ENCODE results near the gene RNF157. TPM values are rescaled to one million over a fixed set of nuclear protein-coding genes. Genes with fewer than 3 reads are reported as not detected.

RNF157 gene
- total RNA-seq, 1 experiment from 2014 or later: 18.2 TPM

- DNase-seq (ENCODE audit: low read depth): no peak
Measured at GRCh38 chr17:76179496-76180467, 60.5 kb downstream of the RNF157 start.

DNA sequence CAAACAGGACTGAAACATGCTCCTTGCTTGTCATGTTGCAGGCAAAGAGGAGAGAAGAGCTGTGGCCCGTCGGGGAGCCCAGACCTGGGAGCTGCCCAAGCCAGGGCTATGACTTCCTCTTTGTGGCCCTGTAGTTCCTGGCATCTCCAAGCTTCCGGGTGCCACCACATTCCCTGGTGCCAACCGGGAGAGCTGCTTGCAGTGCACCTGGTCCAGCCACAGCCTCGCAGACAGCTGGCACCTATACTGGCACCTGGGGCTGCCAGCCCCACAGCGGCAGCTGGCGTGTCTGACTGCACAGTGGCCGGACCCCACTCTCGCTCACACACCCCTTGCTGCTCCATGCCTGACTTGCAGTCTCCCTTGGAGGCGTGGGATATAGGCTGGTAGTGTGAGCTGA, 62.2 kb downstream of the RNF157 start:
- in situ Hi-C loops (cut with HindIII; ENCODE audit: low pct_unique_long_range_greater_than_20kb, low sequenced_read_pairs): no loop called here
- DNase-seq (ENCODE audit: low read depth): no peak

More at GRCh38 chr17:76179496-76180467, 60.5 kb downstream of the RNF157 start:
- in situ Hi-C loops (cut with HindIII; ENCODE audit: low pct_unique_long_range_greater_than_20kb, low sequenced_read_pairs): no loop called here

- in situ Hi-C loops (cut with HindIII; ENCODE audit: low pct_unique_long_range_greater_than_20kb, low sequenced_read_pairs): no loop called here
- no peak for DNase-seq (ENCODE audit: low read depth)
Measured at GRCh38 chr17:76176701-76177574, 63.4 kb downstream of the RNF157 start.

- DNase-seq (ENCODE audit: low read depth): no peak
- in situ Hi-C loops (cut with HindIII; ENCODE audit: low pct_unique_long_range_greater_than_20kb, low sequenced_read_pairs): no loop called here
Measured at GRCh38 chr17:76174037-76174436, 66.3 kb downstream of the RNF157 start.

- in situ Hi-C loops (cut with HindIII; ENCODE audit: low pct_unique_long_range_greater_than_20kb, low sequenced_read_pairs): no loop called here
- DNase-seq (ENCODE audit: low read depth): no peak
Measured at GRCh38 chr17:76173474-76173873, 66.8 kb downstream of the RNF157 start.

DNA sequence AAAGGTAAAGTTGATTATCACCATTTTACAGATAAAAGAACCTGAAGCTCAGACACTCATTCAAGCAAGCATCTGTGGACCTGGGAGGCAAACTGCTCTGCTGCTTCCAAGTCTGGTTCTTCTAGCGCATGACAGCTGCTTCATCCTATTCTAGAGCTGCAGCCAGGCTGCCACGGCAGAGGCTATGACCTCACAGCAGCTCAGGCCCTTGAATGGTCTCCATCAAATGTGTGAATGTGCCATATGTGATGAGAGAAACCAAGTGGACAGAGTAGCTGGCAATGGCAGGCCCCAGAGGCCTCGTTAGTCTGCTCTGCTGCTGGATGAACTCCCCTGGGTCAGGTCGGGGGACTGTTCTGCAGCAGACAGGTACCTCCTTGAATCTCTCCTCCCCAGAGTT, 68.6 kb downstream of the RNF157 start:
- no peak for DNase-seq (ENCODE audit: low read depth)
- in situ Hi-C loops (cut with HindIII; ENCODE audit: low pct_unique_long_range_greater_than_20kb, low sequenced_read_pairs): no loop called here

DNA sequence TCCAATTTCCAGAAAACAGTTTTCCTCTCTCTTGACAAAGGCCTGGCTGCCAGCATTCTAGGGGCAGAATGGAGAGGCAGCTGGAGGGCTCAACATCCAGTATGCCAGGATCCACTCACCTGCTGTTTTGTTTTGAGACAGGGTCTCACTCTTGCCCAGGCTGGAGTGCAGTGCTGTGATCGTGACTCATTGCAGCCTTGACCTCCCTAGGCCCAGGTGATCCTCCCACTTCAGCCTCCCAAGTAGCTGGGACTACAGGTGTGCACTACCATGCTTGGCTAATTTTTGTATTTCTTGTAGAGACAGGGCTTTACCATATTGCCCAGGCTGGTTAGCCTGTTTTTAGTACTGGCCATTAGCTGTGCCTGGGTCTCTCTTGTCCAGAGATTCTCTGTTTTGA, 70.2 kb downstream of the RNF157 start:
- in situ Hi-C loops (cut with HindIII; ENCODE audit: low pct_unique_long_range_greater_than_20kb, low sequenced_read_pairs): no loop called here
- no peak for DNase-seq (ENCODE audit: low read depth)

GRCh38 chr17:76166906-76167305, 73.4 kb downstream of the RNF157 start:
- in situ Hi-C loops (cut with HindIII; ENCODE audit: low pct_unique_long_range_greater_than_20kb, low sequenced_read_pairs): no loop called here
- no peak for DNase-seq (ENCODE audit: low read depth)

DNA sequence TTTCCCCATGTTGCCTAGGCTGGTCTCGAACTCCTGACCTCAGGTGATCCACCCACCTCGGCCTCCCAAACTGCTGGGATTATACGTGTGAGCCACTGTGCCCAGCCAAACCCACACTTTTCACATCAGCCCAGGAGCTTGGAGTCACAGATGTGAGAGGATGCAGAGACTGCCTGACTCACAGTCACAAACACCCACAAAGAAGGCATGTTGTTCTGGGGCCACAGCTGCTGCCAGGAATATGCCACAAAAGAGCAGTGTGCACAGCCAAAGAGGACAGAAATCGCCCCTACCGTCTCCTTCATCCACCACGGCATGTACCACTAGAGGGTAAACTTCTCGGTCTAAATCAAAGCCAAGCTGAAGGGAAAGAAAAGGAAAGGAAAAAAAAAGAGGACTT, 74.1 kb downstream of the RNF157 start:
- DNase-seq (ENCODE audit: low read depth): no peak
- in situ Hi-C loops (cut with HindIII; ENCODE audit: low pct_unique_long_range_greater_than_20kb, low sequenced_read_pairs): no loop called here

GRCh38 chr17:76164331-76164730, 76.0 kb downstream of the RNF157 start:
- no peak for DNase-seq (ENCODE audit: low read depth)
- in situ Hi-C loops (cut with HindIII; ENCODE audit: low pct_unique_long_range_greater_than_20kb, low sequenced_read_pairs): no loop called here

DNA sequence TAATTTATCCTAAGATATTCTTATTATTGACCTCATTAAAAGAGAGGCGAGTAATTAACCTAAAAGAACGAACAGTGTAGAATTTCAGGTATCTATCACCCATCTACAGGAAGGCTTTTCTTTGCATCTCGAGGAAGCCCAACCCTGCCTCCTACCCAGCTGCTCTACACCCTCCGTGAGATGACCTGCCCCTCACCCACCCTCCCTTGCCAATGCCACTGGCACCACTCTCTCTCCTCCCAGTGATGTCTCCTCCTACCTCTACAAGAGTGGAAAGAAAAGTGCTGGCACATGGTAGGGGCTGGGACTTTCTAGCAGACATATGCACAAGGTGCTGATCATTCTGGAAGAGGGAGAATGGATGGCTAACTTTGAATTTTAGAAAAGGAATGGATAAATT, 76.4 kb downstream of the RNF157 start:
- no peak for DNase-seq (ENCODE audit: low read depth)
- in situ Hi-C loops (cut with HindIII; ENCODE audit: low pct_unique_long_range_greater_than_20kb, low sequenced_read_pairs): no loop called here

DNA sequence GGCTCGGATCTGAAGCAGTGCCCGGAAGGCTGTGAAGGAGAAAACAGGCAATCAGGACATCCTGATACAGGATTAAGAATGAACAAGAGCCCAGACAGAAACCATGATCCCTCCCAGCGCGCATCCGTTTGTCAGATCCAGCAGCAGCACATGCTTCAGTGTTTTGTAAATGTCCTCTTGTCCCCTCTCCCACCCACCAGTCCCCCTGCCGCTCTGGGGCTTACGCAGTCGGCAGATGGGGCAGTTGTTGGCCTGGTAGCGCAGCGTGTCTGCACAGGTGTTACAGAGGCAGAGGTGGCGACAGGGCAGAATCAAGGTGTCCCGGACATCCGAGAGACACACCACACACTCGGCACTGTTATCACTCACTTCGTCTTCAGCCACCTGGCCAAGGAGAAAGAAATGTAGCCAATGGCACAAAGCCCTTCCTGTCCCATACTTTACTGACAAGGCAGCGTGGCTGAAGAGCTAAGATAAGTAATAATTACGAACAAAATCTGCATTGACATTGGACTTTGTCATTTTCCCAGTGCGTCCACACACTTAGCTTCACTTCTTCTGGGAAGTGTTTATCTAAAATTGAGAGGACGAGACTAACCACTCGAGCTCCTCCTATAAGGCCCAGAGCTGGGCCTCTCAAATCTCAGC, 78.5 kb downstream of the RNF157 start:
- in situ Hi-C loops (cut with HindIII; ENCODE audit: low pct_unique_long_range_greater_than_20kb, low sequenced_read_pairs): no loop called here
- no peak for DNase-seq (ENCODE audit: low read depth)

DNA sequence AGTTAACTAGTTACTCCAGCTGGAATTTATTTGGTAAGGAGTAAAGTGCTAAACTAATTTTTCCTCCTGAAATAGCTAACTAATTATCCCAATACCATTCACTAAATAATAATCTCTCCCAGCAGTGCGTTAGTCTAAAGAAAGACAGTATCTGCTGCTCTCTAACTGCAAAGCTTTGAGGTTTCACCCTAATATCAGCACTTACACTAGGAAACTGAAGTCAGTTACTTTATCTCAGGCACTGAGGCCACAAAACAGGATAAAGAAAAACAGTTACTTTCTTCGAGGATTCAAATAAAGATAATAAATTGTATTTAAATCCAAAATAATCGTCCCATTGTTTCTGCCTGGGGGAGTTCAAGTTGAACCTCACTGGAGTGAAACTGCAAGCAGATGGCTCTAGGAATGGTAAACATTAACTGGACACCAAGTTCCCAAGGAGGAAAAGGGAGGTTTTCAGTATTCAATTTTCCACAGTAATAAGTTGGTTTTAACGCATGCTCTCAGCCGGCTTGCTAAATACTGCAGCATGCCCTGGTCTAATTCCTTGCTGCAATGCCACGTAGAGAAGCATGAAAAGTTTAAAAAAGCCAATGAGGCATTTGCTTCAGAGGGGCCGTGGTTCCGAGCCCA, 79.3 kb downstream of the RNF157 start:
- DNase-seq (ENCODE audit: low read depth): no peak
- in situ Hi-C loops (cut with HindIII; ENCODE audit: low pct_unique_long_range_greater_than_20kb, low sequenced_read_pairs): no loop called here

DNA sequence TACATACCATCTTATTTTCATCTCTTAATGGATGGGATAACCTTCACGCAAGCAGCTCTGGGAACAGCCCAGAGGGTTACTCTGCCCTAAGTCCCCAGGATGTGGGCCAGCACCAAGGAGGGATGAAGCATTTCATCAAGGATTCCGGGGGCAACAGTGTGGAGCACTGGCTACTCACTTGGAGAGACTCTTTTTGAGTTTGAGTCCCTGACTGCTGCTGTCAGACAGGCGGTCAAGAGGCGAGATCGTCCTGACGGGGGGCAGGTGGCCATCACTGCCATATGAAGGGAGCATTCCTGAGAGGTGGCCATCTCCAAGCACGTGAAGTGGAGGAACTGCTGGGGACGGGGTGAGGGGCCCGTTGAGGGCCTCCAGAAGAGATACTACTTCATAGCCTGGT, 81.1 kb downstream of the RNF157 start:
- DNase-seq (ENCODE audit: low read depth): no peak
- in situ Hi-C loops (cut with HindIII; ENCODE audit: low pct_unique_long_range_greater_than_20kb, low sequenced_read_pairs): no loop called here

GRCh38 chr17:76157759-76158158, 82.5 kb downstream of the RNF157 start:
- DNase-seq (ENCODE audit: low read depth): no peak
- in situ Hi-C loops (cut with HindIII; ENCODE audit: low pct_unique_long_range_greater_than_20kb, low sequenced_read_pairs): no loop called here

GRCh38 chr17:76156662-76156991, 83.7 kb downstream of the RNF157 start:
- in situ Hi-C loops (cut with HindIII; ENCODE audit: low pct_unique_long_range_greater_than_20kb, low sequenced_read_pairs): no loop called here
- DNase-seq (ENCODE audit: low read depth): no peak

- no peak for DNase-seq (ENCODE audit: low read depth)
- in situ Hi-C loops (cut with HindIII; ENCODE audit: low pct_unique_long_range_greater_than_20kb, low sequenced_read_pairs): no loop called here
Measured at GRCh38 chr17:76155988-76156661, 84.2 kb downstream of the RNF157 start.
